SK-N-SH treated with all-trans-retinoic acid at 6 μM for 48 hours (cell line): Measurements from ENCODE around the gene KLF2.

Experiments
- ATAC-seq: fragments of 200-7000 bp; cut with Tn5 transposase; 3 replicates; pipeline ENCODE4 v1.9.1; 2020; ENCODE audit warnings: mild to moderate bottlenecking, moderate library complexity
- ARNTL ChIP-seq: fragments of 450-650 bp; formaldehyde crosslinking; IDR thresholded peaks from 2 replicates; pipeline ENCODE4 v1.5.0; 2020; ENCODE audit warnings: low read depth, mild to moderate bottlenecking, moderate library complexity, borderline replicate concordance
- BACH2 ChIP-seq: fragments of 250-450 bp; sonication (Bioruptor Pico); IDR thresholded peaks from 2 replicates; pipeline ENCODE4 v1.9.0; 2021; ENCODE audit warnings: mild to moderate bottlenecking, borderline replicate concordance
- CREB5 ChIP-seq: fragments of 250-450 bp; sonication (Bioruptor Pico); IDR thresholded peaks from 2 replicates; pipeline ENCODE4 v1.5.1; 2020; ENCODE audit warnings: low read depth, mild to moderate bottlenecking, moderate library complexity
- CSDC2 ChIP-seq: fragments of 250-450 bp; sonication (Bioruptor Pico); IDR thresholded peaks from 2 replicates; pipeline ENCODE4 v1.5.0; 2020; ENCODE audit warnings: mild to moderate bottlenecking, moderate library complexity
- ESRRG ChIP-seq: fragments of 250-450 bp; sonication (Bioruptor Pico); IDR thresholded peaks from 2 replicates; pipeline ENCODE4 v1.6.1; 2021; ENCODE audit warnings: mild to moderate bottlenecking
- GLIS3 ChIP-seq: fragments of 250-450 bp; sonication (Bioruptor Pico); IDR thresholded peaks from 2 replicates; pipeline ENCODE4 v1.5.0; 2020; ENCODE audit warnings: mild to moderate bottlenecking, moderate library complexity
- ISL1 ChIP-seq: fragments of 250-450 bp; sonication (Bioruptor Pico); IDR thresholded peaks from 2 replicates; pipeline ENCODE4 v2.1.2; 2022; ENCODE audit warnings: mild to moderate bottlenecking, moderate library complexity
- OSR1 ChIP-seq: fragments of 250-450 bp; sonication (Bioruptor Pico); IDR thresholded peaks from 2 replicates; pipeline ENCODE4 v1.8.0; 2022; ENCODE audit warnings: moderate library complexity, mild to moderate bottlenecking, inconsistent platforms
- RARB ChIP-seq: fragments of 250-450 bp; sonication (Bioruptor Pico); IDR thresholded peaks from 2 replicates; pipeline ENCODE4 v1.8.0; 2021; ENCODE audit warnings: mild to moderate bottlenecking, moderate library complexity
- TCF4 ChIP-seq: fragments of 250-450 bp; sonication (Bioruptor Pico); IDR thresholded peaks from 2 replicates; pipeline ENCODE4 v1.8.0; 2021; ENCODE audit warnings: mild to moderate bottlenecking, moderate library complexity, borderline replicate concordance
- TOX ChIP-seq: fragments of 250-450 bp; sonication (Bioruptor Pico); IDR thresholded peaks from 2 replicates; pipeline ENCODE4 v1.8.0; 2021; ENCODE audit warnings: mild to moderate bottlenecking, moderate library complexity, borderline replicate concordance
- ZC3H10 ChIP-seq: fragments of 250-450 bp; sonication (Bioruptor Pico); IDR thresholded peaks from 2 replicates; pipeline ENCODE4 v1.5.1; 2021; ENCODE audit warnings: mild to moderate bottlenecking, moderate library complexity
- ZFP3 ChIP-seq: fragments of 250-450 bp; sonication (Bioruptor Pico); IDR thresholded peaks from 2 replicates; pipeline ENCODE4 v1.5.0; 2020; ENCODE audit warnings: mild to moderate bottlenecking, moderate library complexity
- ZNF565 ChIP-seq: fragments of 450-650 bp; formaldehyde crosslinking; conservative IDR thresholded peaks from 2 replicates; pipeline ENCODE4 v1.5.0; 2020; ENCODE audit warnings: low read depth, mild to moderate bottlenecking, moderate library complexity
- ZNF70 ChIP-seq: fragments of 450-650 bp; formaldehyde crosslinking; IDR thresholded peaks from 2 replicates; pipeline ENCODE4 v1.5.0; 2020; ENCODE audit warnings: mild to moderate bottlenecking, moderate library complexity
- ZNF8 ChIP-seq: fragments of 450-650 bp; formaldehyde crosslinking; IDR thresholded peaks from 2 replicates; pipeline ENCODE4 v1.5.0; 2020; ENCODE audit warnings: mild to moderate bottlenecking, moderate library complexity
- TF ChIP-seq, protein P1 (sequence below): fragments of 250-450 bp; sonication (Bioruptor Pico); IDR thresholded peaks from 2 replicates; pipeline ENCODE4 v1.8.0; 2020; ENCODE audit warnings: mild to moderate bottlenecking, moderate library complexity, borderline replicate concordance
- TF ChIP-seq, protein P2 (sequence below): fragments of 250-450 bp; sonication (Bioruptor Pico); IDR thresholded peaks from 2 replicates; pipeline ENCODE4 v1.5.0; 2020; ENCODE audit warnings: mild to moderate bottlenecking, moderate library complexity
- TF ChIP-seq, protein P3 (sequence below): fragments of 250-450 bp; sonication (Bioruptor Pico); IDR thresholded peaks from 2 replicates; pipeline ENCODE4 v1.8.0; 2021; ENCODE audit warnings: low read depth, mild to moderate bottlenecking, moderate library complexity, borderline replicate concordance

The KLF2 gene

DNA sequence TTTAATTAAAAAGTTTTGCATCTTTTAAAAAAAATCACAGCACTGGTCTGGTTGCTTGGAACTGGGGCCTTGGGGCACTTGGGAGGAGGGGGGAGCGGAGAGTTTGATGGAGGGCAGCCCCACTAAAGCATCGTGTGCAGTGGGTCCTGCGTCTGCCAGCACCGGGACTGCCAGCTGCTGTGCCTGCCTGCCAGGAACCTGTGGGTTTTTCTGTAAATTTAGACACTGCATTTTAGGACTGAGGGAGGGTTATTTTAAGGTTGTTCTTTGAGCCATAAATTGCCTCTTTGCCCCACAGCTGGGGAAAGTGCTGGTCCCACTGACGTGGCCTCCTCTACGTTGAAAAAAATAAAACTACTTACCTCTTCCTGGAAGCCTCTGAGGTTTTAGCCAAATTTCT is 2.9 kb downstream of the KLF2 start:
- no peak for TF ChIP-seq BACH2 (CRISPR knock-in tag)
- TF ChIP-seq TOX (CRISPR knock-in tag), result no peak
- TF ChIP-seq ESRRG (CRISPR knock-in tag), result no peak
- TF ChIP-seq ZC3H10, result no peak
- TF ChIP-seq OSR1, result no peak
- no peak for TF ChIP-seq ZNF565 (CRISPR knock-in tag)
- no peak for TF ChIP-seq CSDC2 (CRISPR knock-in tag)
- TF ChIP-seq ZNF8 (CRISPR knock-in tag), result no peak
- TF ChIP-seq, protein P1, sequence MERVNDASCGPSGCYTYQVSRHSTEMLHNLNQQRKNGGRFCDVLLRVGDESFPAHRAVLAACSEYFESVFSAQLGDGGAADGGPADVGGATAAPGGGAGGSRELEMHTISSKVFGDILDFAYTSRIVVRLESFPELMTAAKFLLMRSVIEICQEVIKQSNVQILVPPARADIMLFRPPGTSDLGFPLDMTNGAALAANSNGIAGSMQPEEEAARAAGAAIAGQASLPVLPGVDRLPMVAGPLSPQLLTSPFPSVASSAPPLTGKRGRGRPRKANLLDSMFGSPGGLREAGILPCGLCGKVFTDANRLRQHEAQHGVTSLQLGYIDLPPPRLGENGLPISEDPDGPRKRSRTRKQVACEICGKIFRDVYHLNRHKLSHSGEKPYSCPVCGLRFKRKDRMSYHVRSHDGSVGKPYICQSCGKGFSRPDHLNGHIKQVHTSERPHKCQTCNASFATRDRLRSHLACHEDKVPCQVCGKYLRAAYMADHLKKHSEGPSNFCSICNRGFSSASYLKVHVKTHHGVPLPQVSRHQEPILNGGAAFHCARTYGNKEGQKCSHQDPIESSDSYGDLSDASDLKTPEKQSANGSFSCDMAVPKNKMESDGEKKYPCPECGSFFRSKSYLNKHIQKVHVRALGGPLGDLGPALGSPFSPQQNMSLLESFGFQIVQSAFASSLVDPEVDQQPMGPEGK (CRISPR knock-in tag), result no peak
- no peak for TF ChIP-seq ZNF70
- no peak for TF ChIP-seq ZFP3
- TF ChIP-seq TCF4 (CRISPR knock-in tag), result no peak
- no peak for TF ChIP-seq ISL1 (CRISPR knock-in tag)
- TF ChIP-seq GLIS3 (CRISPR knock-in tag), result no peak
- no peak for TF ChIP-seq ARNTL (CRISPR knock-in tag)
- no peak for TF ChIP-seq CREB5
- TF ChIP-seq, protein P2, sequence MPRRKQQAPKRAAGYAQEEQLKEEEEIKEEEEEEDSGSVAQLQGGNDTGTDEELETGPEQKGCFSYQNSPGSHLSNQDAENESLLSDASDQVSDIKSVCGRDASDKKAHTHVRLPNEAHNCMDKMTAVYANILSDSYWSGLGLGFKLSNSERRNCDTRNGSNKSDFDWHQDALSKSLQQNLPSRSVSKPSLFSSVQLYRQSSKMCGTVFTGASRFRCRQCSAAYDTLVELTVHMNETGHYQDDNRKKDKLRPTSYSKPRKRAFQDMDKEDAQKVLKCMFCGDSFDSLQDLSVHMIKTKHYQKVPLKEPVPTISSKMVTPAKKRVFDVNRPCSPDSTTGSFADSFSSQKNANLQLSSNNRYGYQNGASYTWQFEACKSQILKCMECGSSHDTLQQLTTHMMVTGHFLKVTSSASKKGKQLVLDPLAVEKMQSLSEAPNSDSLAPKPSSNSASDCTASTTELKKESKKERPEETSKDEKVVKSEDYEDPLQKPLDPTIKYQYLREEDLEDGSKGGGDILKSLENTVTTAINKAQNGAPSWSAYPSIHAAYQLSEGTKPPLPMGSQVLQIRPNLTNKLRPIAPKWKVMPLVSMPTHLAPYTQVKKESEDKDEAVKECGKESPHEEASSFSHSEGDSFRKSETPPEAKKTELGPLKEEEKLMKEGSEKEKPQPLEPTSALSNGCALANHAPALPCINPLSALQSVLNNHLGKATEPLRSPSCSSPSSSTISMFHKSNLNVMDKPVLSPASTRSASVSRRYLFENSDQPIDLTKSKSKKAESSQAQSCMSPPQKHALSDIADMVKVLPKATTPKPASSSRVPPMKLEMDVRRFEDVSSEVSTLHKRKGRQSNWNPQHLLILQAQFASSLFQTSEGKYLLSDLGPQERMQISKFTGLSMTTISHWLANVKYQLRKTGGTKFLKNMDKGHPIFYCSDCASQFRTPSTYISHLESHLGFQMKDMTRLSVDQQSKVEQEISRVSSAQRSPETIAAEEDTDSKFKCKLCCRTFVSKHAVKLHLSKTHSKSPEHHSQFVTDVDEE, result no peak
- TF ChIP-seq, protein P3, sequence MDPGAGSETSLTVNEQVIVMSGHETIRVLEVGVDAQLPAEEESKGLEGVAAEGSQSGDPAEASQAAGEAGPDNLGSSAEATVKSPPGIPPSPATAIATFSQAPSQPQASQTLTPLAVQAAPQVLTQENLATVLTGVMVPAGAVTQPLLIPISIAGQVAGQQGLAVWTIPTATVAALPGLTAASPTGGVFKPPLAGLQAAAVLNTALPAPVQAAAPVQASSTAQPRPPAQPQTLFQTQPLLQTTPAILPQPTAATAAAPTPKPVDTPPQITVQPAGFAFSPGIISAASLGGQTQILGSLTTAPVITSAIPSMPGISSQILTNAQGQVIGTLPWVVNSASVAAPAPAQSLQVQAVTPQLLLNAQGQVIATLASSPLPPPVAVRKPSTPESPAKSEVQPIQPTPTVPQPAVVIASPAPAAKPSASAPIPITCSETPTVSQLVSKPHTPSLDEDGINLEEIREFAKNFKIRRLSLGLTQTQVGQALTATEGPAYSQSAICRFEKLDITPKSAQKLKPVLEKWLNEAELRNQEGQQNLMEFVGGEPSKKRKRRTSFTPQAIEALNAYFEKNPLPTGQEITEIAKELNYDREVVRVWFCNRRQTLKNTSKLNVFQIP, result no peak
- ATAC-seq, result no peak

DNA sequence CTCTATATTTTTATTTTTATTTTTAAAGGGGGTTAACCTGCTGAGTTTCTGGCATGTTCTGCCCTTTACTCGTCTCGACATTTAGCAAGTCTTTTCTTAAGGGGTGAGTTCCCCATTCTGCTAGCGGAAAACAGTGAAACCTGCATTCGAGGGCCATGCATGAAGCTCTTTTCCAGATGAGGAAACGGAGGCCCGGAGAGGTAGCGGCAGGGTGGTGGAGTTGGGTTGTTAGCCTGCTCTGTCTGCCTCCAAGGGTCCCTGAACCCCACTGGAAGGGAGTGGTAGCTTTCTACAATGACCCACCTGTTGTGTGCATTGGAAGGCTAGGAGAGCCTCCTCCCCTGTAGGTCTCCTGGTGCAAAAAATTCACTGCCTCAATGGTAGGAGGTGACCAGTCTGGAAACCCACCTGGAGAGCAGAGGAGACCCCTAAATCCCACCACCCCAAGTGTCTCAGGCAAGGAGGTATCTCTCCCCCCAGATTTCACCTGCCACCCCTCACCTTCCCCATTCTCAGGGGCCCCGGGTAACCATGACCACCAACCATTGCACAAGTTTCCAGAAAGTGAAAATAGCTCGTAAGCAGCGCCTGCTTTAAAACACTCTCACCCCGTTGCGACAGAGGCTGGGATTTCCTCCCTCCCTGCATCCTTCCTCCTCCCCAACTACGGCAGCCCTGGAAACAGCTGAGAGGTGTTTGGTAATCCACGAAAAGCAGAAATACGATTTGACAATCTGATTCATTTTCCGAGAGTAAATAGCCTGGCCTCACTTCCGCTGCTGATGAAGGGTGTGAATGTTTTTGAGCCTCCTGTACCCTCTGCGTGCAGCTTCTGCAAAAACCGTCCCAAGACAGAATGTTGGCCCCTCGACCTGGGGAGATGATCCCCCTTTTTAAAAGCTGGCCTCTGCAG is 3.5 kb downstream of the KLF2 start:
- ATAC-seq, result no peak
- 0 out of 2 replicates have a peak, but pooled peaks have one; percentile 5 for TF ChIP-seq RARB (CRISPR knock-in tag)
- no peak for TF ChIP-seq ARNTL (CRISPR knock-in tag)

GRCh38 chr19:16328824-16329482 is 4.3 kb downstream of the KLF2 start:
- TF ChIP-seq CSDC2 (CRISPR knock-in tag) (no peak), ZFP3 (no peak), TOX (CRISPR knock-in tag) (peak; percentile 21; the same call in 1 of the 2 replicates)
- TF ChIP-seq, protein P1 (CRISPR knock-in tag), result 0 out of 2 replicates have a peak, but pooled peaks have one; percentile 55
- ATAC-seq, result 0 out of 3 replicates have a peak, but pooled peaks have one; percentile 1
